Activated effector memory CD4-positive, alpha-beta T cell treated with Interleukin-2 at 50 U/mL for 16 hours (primary cell): ENCODE results near the gene EPG5.
"Not testable (repeated sequence)": the region's sequence is repeated elsewhere in the genome, so short reads cannot be mapped to it uniquely, and the experiment has no call there.

Source experiments
- DNase-seq: peaks from one replicate; pipeline ENCODE4 v3.0.0-alpha.2; 2020

The EPG5 gene

GRCh38 chr18:45974088-45974536, 7.0 kb upstream of the EPG5 start:
- peak; percentile 46 for DNase-seq

- DNase-seq, result not testable (repeated sequence)
These were observed 2.2 kb downstream of the EPG5 start for GRCh38 chr18:45964913-45965312.

- DNase-seq, result no peak
These were observed 4.3 kb downstream of the EPG5 start for GRCh38 chr18:45962866-45963265.

- peak; percentile 31 for DNase-seq
These were observed 4.7 kb downstream of the EPG5 start for GRCh38 chr18:45962461-45962860.

- DNase-seq, result not testable (repeated sequence)
These were observed 7.6 kb downstream of the EPG5 start for GRCh38 chr18:45959484-45959883.

GRCh38 chr18:45958730-45959129, 8.4 kb downstream of the EPG5 start:
- no peak for DNase-seq

- DNase-seq, result no peak
These were observed 9.1 kb downstream of the EPG5 start for GRCh38 chr18:45958027-45958426.

- no peak for DNase-seq
These were observed 10.0 kb downstream of the EPG5 start for GRCh38 chr18:45957100-45957499.

- DNase-seq, result no peak
These were observed 12.8 kb downstream of the EPG5 start for GRCh38 chr18:45954070-45954934.

GRCh38 chr18:45951016-45951714, 16.0 kb downstream of the EPG5 start:
- no peak for DNase-seq

GRCh38 chr18:45945669-45946068, 21.5 kb downstream of the EPG5 start:
- DNase-seq, result no peak

- no peak for DNase-seq
These were observed 26.4 kb downstream of the EPG5 start for GRCh38 chr18:45940724-45941123.

- no peak for DNase-seq
These were observed 27.9 kb downstream of the EPG5 start for GRCh38 chr18:45939236-45939635.

GRCh38 chr18:45938488-45938935, 28.6 kb downstream of the EPG5 start:
- no peak for DNase-seq

GRCh38 chr18:45935591-45936335, 31.4 kb downstream of the EPG5 start:
- DNase-seq, result no peak

GRCh38 chr18:45932708-45933107, 34.4 kb downstream of the EPG5 start:
- no peak for DNase-seq

- no peak for DNase-seq
These were observed 36.2 kb downstream of the EPG5 start for GRCh38 chr18:45930963-45931362.

- no peak for DNase-seq
These were observed 40.4 kb downstream of the EPG5 start for GRCh38 chr18:45926691-45927090.

GRCh38 chr18:45926085-45926484, 41.0 kb downstream of the EPG5 start:
- DNase-seq, result no peak

- no peak for DNase-seq
These were observed 44.0 kb downstream of the EPG5 start for GRCh38 chr18:45923138-45923537.

GRCh38 chr18:45920367-45920766, 46.8 kb downstream of the EPG5 start:
- DNase-seq, result no peak

GRCh38 chr18:45916302-45916701, 50.8 kb downstream of the EPG5 start:
- DNase-seq, result no peak

GRCh38 chr18:45913276-45913675, 53.9 kb downstream of the EPG5 start:
- DNase-seq, result no peak
